Left ventricle myocardium inferior (tissue), 1 donor: Measurements from ENCODE around the gene GGN. TPM values are rescaled to one million over a fixed set of nuclear protein-coding genes. Genes with fewer than 3 reads are reported as not detected.

Experiments used
- DNase-seq: peaks from one replicate; pipeline ENCODE4 v3.0.0-alpha.2; 2020
- H3K27ac ChIP-seq: fragments of 200-600 bp; replicated peaks from 2 replicates; pipeline ENCODE4 v1.8.0; 2021
- H3K27me3 ChIP-seq: fragments of 200-600 bp; 2 replicates; pipeline ENCODE4 v1.8.0; 2021; ENCODE audit warnings: low read depth
- H3K36me3 ChIP-seq: fragments of 200-600 bp; 2 replicates; pipeline ENCODE4 v1.8.0; 2021
- H3K4me1 ChIP-seq: fragments of 200-600 bp; 2 replicates; pipeline ENCODE4 v1.8.0; 2021
- H3K4me3 ChIP-seq: fragments of 200-600 bp; 2 replicates; pipeline ENCODE4 v1.8.0; 2021; ENCODE audit warnings: mild to moderate bottlenecking, moderate library complexity
- H3K9me3 ChIP-seq: fragments of 200-600 bp; replicated peaks from 2 replicates; pipeline ENCODE4 v1.8.0; 2021
- CTCF ChIP-seq: fragments of 200-600 bp; IDR thresholded peaks from 2 replicates; pipeline ENCODE4 v1.8.0; 2021; ENCODE audit warnings: antibody characterized with exemption, mild to moderate bottlenecking, borderline replicate concordance
- intact Hi-C: fragments of 100-400 bp; cut with micrococcal nuclease; formaldehyde crosslinking; loops from one replicate; pipeline ENCODE4 v1.11.0; 2022
- total RNA-seq: library from RNA; stranded (reverse); fragmentation: NEBNext Ultra II Directional; extraction: Animal tissue kit (Norgen Biotek cat#: 25700); gene quantifications from one replicate; pipeline ENCODE4 v1.2.1, GENCODE V29; 2021
- donor health status: DM: no; HTN: yes; CAD: no; lungs with severe emphysema.

GGN gene
- total RNA-seq, 1 donor from 2014 or later, result not detected

GRCh38 chr19:38358071-38358470, 29.8 kb downstream of the GGN start:
- no peak for DNase-seq
- Histone ChIP-seq H3K4me1 (peaks cover 20% of the 10 kb centered on the region), H3K9me3 (no peaks in the 10 kb centered on the region), H3K36me3 (no peaks in the 10 kb centered on the region), H3K27me3 (peaks cover 76% of the 10 kb centered on the region), H3K27ac (no peak overlapping the region), H3K4me3 (no peak overlapping the region)
- TF ChIP-seq CTCF, result no peak
- intact Hi-C loops, result no loop called here

- Histone ChIP-seq H3K36me3 (no peaks in the 10 kb centered on the region), H3K27me3 (peaks cover 93% of the 10 kb centered on the region), H3K9me3 (no peaks in the 10 kb centered on the region), H3K27ac (no peak overlapping the region), H3K4me3 (no peak overlapping the region), H3K4me1 (no peaks in the 10 kb centered on the region)
- intact Hi-C loops, result no loop called here
- TF ChIP-seq CTCF, result no peak
- DNase-seq, result no peak
Observed at GRCh38 chr19:38355728-38356725, 31.8 kb downstream of the GGN start.

DNA sequence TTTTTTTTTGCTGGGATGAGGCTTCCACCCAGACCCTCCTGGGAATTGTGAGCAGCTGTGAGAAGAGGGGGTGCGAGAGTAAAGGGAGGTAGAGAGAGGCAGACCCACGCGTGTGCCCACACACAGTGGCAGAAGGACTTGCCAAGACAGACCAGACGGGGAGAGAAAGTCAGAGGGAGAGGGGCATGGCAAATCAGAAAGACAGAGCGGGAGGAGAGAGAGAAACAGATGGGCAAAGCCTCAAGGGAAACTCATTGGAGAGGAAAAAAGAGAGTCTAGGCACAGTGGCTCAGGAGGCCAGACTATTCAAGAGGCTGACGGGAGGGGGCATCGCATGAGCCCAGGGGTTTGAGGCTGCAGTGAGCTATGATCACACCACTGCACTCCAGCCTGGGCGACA, 35.2 kb downstream of the GGN start:
- Histone ChIP-seq H3K4me1 (no peaks in the 10 kb centered on the region), H3K9me3 (no peaks in the 10 kb centered on the region), H3K4me3 (no peak overlapping the region), H3K27ac (no peak overlapping the region), H3K36me3 (no peaks in the 10 kb centered on the region), H3K27me3 (peaks cover 70% of the 10 kb centered on the region)
- no peak for TF ChIP-seq CTCF
- intact Hi-C loops, result no loop called here
- no peak for DNase-seq

DNA sequence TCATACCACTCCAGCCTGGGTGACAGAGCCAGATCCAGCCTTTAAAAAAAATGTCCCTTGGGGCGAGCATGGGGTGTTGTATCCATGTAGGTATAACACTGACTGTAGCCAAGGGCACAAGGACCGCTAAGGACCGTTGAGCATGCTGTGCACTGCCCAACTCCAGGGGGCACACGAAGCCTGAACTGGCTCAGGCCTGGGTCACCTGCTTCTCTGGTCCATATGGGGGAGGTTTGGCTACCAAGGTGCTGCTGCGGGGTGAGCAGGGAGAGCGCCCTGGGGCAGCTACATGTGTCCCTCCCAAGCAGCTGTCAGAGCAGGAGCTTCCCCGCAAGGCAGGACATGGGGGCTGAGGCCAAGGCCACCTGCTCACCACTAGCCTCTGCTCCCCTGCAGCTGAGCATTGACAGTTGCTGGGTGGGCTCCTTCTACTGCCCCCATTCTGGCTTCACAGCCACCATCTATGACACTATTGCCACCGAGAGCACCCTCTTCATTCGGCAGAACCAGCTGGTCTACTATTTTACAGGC, 35.9 kb downstream of the GGN start:
- no peak for DNase-seq
- Histone ChIP-seq H3K4me3 (no peak overlapping the region), H3K4me1 (no peaks in the 10 kb centered on the region), H3K27me3 (peaks cover 63% of the 10 kb centered on the region), H3K36me3 (no peaks in the 10 kb centered on the region), H3K27ac (no peak overlapping the region), H3K9me3 (no peaks in the 10 kb centered on the region)
- TF ChIP-seq CTCF, result no peak
- intact Hi-C loops, result no loop called here

DNA sequence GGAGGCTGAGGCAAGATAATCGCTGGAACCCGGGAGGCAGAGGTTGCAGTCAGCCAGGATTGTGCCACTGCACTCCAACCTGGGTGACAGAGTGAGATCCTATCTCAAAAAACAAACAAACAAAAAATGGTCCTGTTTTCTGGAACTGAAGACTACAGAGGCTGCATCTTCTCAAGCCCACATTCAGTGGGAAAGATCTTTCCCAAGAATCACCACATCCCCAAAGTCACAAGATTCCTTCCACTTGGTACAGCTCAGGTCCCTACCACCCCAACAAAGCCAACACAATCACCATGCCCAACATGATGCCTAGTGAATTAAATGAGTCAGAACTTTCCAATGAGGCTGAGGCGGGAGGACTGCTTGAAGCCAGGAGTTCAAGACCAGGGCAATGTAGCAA, 37.0 kb downstream of the GGN start:
- Histone ChIP-seq H3K27ac (no peak overlapping the region), H3K27me3 (peaks cover 53% of the 10 kb centered on the region), H3K4me1 (no peaks in the 10 kb centered on the region), H3K9me3 (no peaks in the 10 kb centered on the region), H3K36me3 (no peaks in the 10 kb centered on the region), H3K4me3 (no peak overlapping the region)
- DNase-seq, result no peak
- no peak for TF ChIP-seq CTCF
- intact Hi-C loops, result no loop called here
